OCI-LY3 (cell line): ENCODE data around the gene SPEN.

Experiments used
- EZH2phosphoT487 ChIP-seq: fragments of 200-600 bp; shearing (Covaris generic); IDR thresholded peaks from 2 replicates; pipeline ENCODE4 v1.6.1; 2018; ENCODE audit warnings: antibody characterized with exemption, mixed run types, low read depth
- TF ChIP-seq, protein P1 (sequence below): fragments of 200-600, 300-600 bp; sonication (generic); IDR thresholded peaks from 2 replicates; pipeline ENCODE4 v1.5.1; 2014; ENCODE audit warnings: antibody characterized with exemption, low read length, low read depth

DNA sequence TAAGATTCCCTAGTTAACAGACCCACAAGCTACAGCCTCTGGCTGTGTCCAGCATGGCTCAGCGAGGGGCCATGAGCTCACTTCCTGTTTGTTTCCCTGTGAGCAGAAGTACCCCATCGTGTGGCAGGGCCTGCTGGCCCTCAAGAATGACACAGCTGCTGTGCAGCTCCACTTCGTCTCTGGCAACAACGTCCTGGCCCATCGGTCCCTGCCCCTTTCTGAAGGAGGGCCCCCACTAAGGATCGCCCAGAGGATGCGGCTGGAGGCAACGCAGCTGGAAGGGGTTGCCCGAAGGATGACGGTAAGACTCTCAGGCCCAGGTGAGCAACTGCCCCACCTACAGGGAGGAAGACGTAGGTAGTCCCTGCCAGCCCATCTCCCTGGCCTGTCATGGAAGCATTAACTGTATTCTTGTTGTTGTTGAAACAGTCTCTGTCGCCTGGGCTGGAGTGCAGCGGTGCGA, 90.2 kb downstream of the SPEN start:
- TF ChIP-seq, protein P1, sequence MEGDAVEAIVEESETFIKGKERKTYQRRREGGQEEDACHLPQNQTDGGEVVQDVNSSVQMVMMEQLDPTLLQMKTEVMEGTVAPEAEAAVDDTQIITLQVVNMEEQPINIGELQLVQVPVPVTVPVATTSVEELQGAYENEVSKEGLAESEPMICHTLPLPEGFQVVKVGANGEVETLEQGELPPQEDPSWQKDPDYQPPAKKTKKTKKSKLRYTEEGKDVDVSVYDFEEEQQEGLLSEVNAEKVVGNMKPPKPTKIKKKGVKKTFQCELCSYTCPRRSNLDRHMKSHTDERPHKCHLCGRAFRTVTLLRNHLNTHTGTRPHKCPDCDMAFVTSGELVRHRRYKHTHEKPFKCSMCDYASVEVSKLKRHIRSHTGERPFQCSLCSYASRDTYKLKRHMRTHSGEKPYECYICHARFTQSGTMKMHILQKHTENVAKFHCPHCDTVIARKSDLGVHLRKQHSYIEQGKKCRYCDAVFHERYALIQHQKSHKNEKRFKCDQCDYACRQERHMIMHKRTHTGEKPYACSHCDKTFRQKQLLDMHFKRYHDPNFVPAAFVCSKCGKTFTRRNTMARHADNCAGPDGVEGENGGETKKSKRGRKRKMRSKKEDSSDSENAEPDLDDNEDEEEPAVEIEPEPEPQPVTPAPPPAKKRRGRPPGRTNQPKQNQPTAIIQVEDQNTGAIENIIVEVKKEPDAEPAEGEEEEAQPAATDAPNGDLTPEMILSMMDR = no peak
- TF ChIP-seq EZH2phosphoT487 = no peak
